ENCODE measurements around the gene HHLA2. TPM values are rescaled to one million over a fixed set of nuclear protein-coding genes. Genes with fewer than 3 reads are reported as not detected.

HHLA2 gene
- total RNA-seq, 1 experiment from 2014 or later, result 5.8 TPM

GRCh38 chr3:108328821-108329486 is 32.6 kb downstream of the HHLA2 start:
- no TSS peak for BruUV-seq (replicated peaks)
- Mint-ChIP-seq H3K4me1 (ENCODE audit: low read depth, unreplicated experiment) (no peaks in the 10 kb centered on the region), H3K27me3 (ENCODE audit: unreplicated experiment) (no peaks in the 10 kb centered on the region), H3K27ac (ENCODE audit: unreplicated experiment) (no peak overlapping the region), H3K36me3 (ENCODE audit: insufficient read depth, unreplicated experiment) (no peaks in the 10 kb centered on the region), H3K4me3 (ENCODE audit: low read depth, unreplicated experiment) (no peak overlapping the region), H3K9me3 (ENCODE audit: low read depth, unreplicated experiment) (peaks cover 4% of the 10 kb centered on the region)
- TF ChIP-seq CTCF (IDR thresholded peaks at IDR 0.05; ENCODE audit: unreplicated experiment), result no peak
- no peak for DNase-seq
- CTCF ChIA-PET, result no interaction called here
- intact Hi-C loops (cut with micrococcal nuclease; ENCODE audit: unreplicated experiment), result no loop called here

- TF ChIP-seq CTCF (IDR thresholded peaks at IDR 0.05; ENCODE audit: unreplicated experiment), result no peak
- CTCF ChIA-PET, result no interaction called here
- peaks cover 4% of the 10 kb centered on the region for H3K9me3 Mint-ChIP-seq (ENCODE audit: low read depth, unreplicated experiment)
- no peak overlapping the region for H3K27ac Mint-ChIP-seq (ENCODE audit: unreplicated experiment)
- intact Hi-C loops (cut with micrococcal nuclease; ENCODE audit: unreplicated experiment), result no loop called here
- DNase-seq, result no peak
- no peaks in the 10 kb centered on the region for H3K4me1 Mint-ChIP-seq (ENCODE audit: low read depth, unreplicated experiment)
- H3K36me3 Mint-ChIP-seq (ENCODE audit: insufficient read depth, unreplicated experiment), result no peaks in the 10 kb centered on the region
- H3K27me3 Mint-ChIP-seq (ENCODE audit: unreplicated experiment), result no peaks in the 10 kb centered on the region
- no peak overlapping the region for H3K4me3 Mint-ChIP-seq (ENCODE audit: low read depth, unreplicated experiment)
- no TSS peak for BruUV-seq (replicated peaks)
These were observed 33.2 kb downstream of the HHLA2 start for GRCh38 chr3:108329508-108329907.

- no peak for DNase-seq
- no peaks in the 10 kb centered on the region for H3K4me1 Mint-ChIP-seq (ENCODE audit: low read depth, unreplicated experiment)
- H3K27ac Mint-ChIP-seq (ENCODE audit: unreplicated experiment), result no peak overlapping the region
- H3K4me3 Mint-ChIP-seq (ENCODE audit: low read depth, unreplicated experiment), result no peak overlapping the region
- H3K27me3 Mint-ChIP-seq (ENCODE audit: unreplicated experiment), result no peaks in the 10 kb centered on the region
- no peaks in the 10 kb centered on the region for H3K36me3 Mint-ChIP-seq (ENCODE audit: insufficient read depth, unreplicated experiment)
- intact Hi-C loops (cut with micrococcal nuclease; ENCODE audit: unreplicated experiment), result no loop called here
- H3K9me3 Mint-ChIP-seq (ENCODE audit: low read depth, unreplicated experiment), result peaks cover 4% of the 10 kb centered on the region
- TF ChIP-seq CTCF (IDR thresholded peaks at IDR 0.05; ENCODE audit: unreplicated experiment), result no peak
- CTCF ChIA-PET, result no interaction called here
- BruUV-seq (replicated peaks), result no TSS peak
These were observed 33.6 kb downstream of the HHLA2 start for GRCh38 chr3:108329947-108330346.

GRCh38 chr3:108331792-108332191 is 35.4 kb downstream of the HHLA2 start:
- intact Hi-C loops (cut with micrococcal nuclease; ENCODE audit: unreplicated experiment), result no loop called here
- H3K4me1 Mint-ChIP-seq (ENCODE audit: low read depth, unreplicated experiment), result no peaks in the 10 kb centered on the region
- no peak for TF ChIP-seq CTCF (IDR thresholded peaks at IDR 0.05; ENCODE audit: unreplicated experiment)
- peaks cover 4% of the 10 kb centered on the region for H3K9me3 Mint-ChIP-seq (ENCODE audit: low read depth, unreplicated experiment)
- BruUV-seq (replicated peaks), result no TSS peak
- no peak for DNase-seq
- H3K36me3 Mint-ChIP-seq (ENCODE audit: insufficient read depth, unreplicated experiment), result no peaks in the 10 kb centered on the region
- no peak overlapping the region for H3K4me3 Mint-ChIP-seq (ENCODE audit: low read depth, unreplicated experiment)
- CTCF ChIA-PET, result no interaction called here
- no peak overlapping the region for H3K27ac Mint-ChIP-seq (ENCODE audit: unreplicated experiment)
- H3K27me3 Mint-ChIP-seq (ENCODE audit: unreplicated experiment), result no peaks in the 10 kb centered on the region

Measured in Calu3 (cell line).